Kidney (tissue), 14 donors: Measurements from ENCODE around the gene SLC46A3. TPM values are rescaled to one million over a fixed set of nuclear protein-coding genes. Genes with fewer than 3 reads are reported as not detected.

ENCODE experiments used
- DNase-seq, 5 donors: peaks; one replicate each; pipeline ENCODE4 v3.0.0-alpha.2; 2013 to 2020
- FAIRE-seq: peaks from 2 replicates; lab custom pipeline; 2012; peaks lifted over from hg19 to GRCh38; lab: Jason Lieb, UNC
- H3K27ac ChIP-seq, 2 donors: one replicate each; pipeline ENCODE4 v1.7.0; 2013; ENCODE audit warnings: low read depth in 2 of 2, low read length in 2 of 2, inconsistent platforms in 1 of 2
- H3K27me3 ChIP-seq: one replicate; pipeline ENCODE4 v1.7.1; 2013; ENCODE audit warnings: low read length, inconsistent platforms; ENCODE audit not compliant: control insufficient read depth, insufficient read depth
- H3K36me3 ChIP-seq, 3 donors: one replicate each; pipeline versions ENCODE4 v1.7.0 to v1.7.1; 2013; ENCODE audit warnings: low read length in 3 of 3, control low read depth in 1 of 3, inconsistent platforms in 1 of 3; ENCODE audit not compliant: insufficient read depth in 3 of 3, control insufficient read depth in 2 of 3
- H3K4me1 ChIP-seq, 3 donors: one replicate each; pipeline versions ENCODE4 v1.7.0 to v1.7.1; 2013; ENCODE audit warnings: low read length in 3 of 3, inconsistent platforms in 1 of 3, low read depth in 1 of 3; ENCODE audit not compliant: control insufficient read depth in 2 of 3, insufficient read depth in 2 of 3
- H3K4me3 ChIP-seq, 3 donors: one replicate each; pipeline versions ENCODE4 v1.7.0 to v1.8.1; 2013; ENCODE audit warnings: low read length in 3 of 3, control low read depth in 1 of 3, inconsistent platforms in 1 of 3
- H3K9ac ChIP-seq, 3 donors: one replicate each; pipeline versions ENCODE4 v1.7.0 to v1.7.1; 2013; ENCODE audit warnings: low read length in 3 of 3, control low read depth in 1 of 3, inconsistent platforms in 1 of 3
- H3K9me3 ChIP-seq, 3 donors: one replicate each; pipeline versions ENCODE4 v1.7.0 to v1.7.1; 2013; ENCODE audit warnings: low read length in 3 of 3, control low read depth in 1 of 3, inconsistent platforms in 1 of 3; ENCODE audit not compliant: control insufficient read depth in 2 of 3, insufficient read depth in 1 of 3
- CTCF ChIP-seq: IDR thresholded peaks from 3 replicates; pipeline ENCODE4 v1.5.1; 2012; ENCODE audit warnings: mild to moderate bottlenecking, moderate library complexity, borderline replicate concordance; ENCODE audit not compliant: insufficient read depth; ENCODE audit errors: extremely low read depth
- intact Hi-C: fragments of 100-400 bp; cut with DNase I; formaldehyde crosslinking; loops from one replicate; pipeline ENCODE4 v1.11.1; 2022
- polyA plus RNA-seq: library from polyadenylated mRNA; stranded (reverse); fragments of 350-450 nt; fragmentation: Illumina TruSeq; extraction: RNeasy Lipid Tissue Mini Kit (QIAGEN cat#74804); gene quantifications from one replicate; pipeline ENCODE4 v1.2.3, GENCODE V29; 2014; ENCODE audit warnings: low read depth, low replicate concordance; ENCODE audit not compliant: insufficient read depth
- total RNA-seq: library from RNA; stranded (reverse); fragmentation: NEBNext Ultra II Directional; extraction: Animal tissue kit (Norgen Biotek cat#: 25700); gene quantifications from one replicate; pipeline ENCODE4 v1.2.1, GENCODE V29; 2021
- donor health status: control.
- donor health status: control.
- donor health status: control.
- donor health status: control.
- donor health status: control.
- donor health status: DM: yes; HTN: yes; CAD: no.
- donor health status: Normal renal cell carcinoma (clear cell type).

Gene SLC46A3
- total and polyA plus RNA-seq, 2 donors from 2014 or later, result 16.7 to 30.0 TPM

GRCh38 chr13:28729541-28729940, 10.8 kb upstream of the SLC46A3 start:
- Histone ChIP-seq H3K36me3 (no peaks in the 10 kb centered on the region), H3K27ac (no peak overlapping the region), H3K27me3 (no peaks in the 10 kb centered on the region), H3K4me3 (no peak overlapping the region), H3K4me1 (no peaks in the 10 kb centered on the region), H3K9me3 (no peaks in the 10 kb centered on the region), H3K9ac (no peak overlapping the region)
- no peak for FAIRE-seq
- intact Hi-C loops, result no loop called here
- no peak for TF ChIP-seq CTCF
- DNase-seq, result no peak

GRCh38 chr13:28728642-28729041, 9.9 kb upstream of the SLC46A3 start:
- H3K9me3 ChIP-seq, result no peaks in the 10 kb centered on the region
- no peaks in the 10 kb centered on the region for H3K36me3 ChIP-seq
- H3K9ac ChIP-seq, result no peak overlapping the region
- TF ChIP-seq CTCF, result no peak
- intact Hi-C loops, result no loop called here
- no peaks in the 10 kb centered on the region for H3K4me1 ChIP-seq
- FAIRE-seq (no peak), DNase-seq (no peak)
- no peak overlapping the region for H3K4me3 ChIP-seq
- H3K27me3 ChIP-seq, result no peaks in the 10 kb centered on the region
- no peak overlapping the region for H3K27ac ChIP-seq

GRCh38 chr13:28725046-28725610, 6.4 kb upstream of the SLC46A3 start:
- Histone ChIP-seq H3K4me1 (no peaks in the 10 kb centered on the region), H3K4me3 (no peak overlapping the region), H3K36me3 (no peaks in the 10 kb centered on the region), H3K27ac (no peak overlapping the region), H3K27me3 (no peaks in the 10 kb centered on the region), H3K9me3 (no peaks in the 10 kb centered on the region), H3K9ac (no peak overlapping the region)
- intact Hi-C loops, result no loop called here
- FAIRE-seq (no peak), DNase-seq (no peak)
- no peak for TF ChIP-seq CTCF

GRCh38 chr13:28723806-28724205, 5.0 kb upstream of the SLC46A3 start:
- TF ChIP-seq CTCF, result no peak
- FAIRE-seq (no peak), DNase-seq (peak in 1 of 5 donors; percentile 72)
- H3K27me3 ChIP-seq, result no peaks in the 10 kb centered on the region
- no peak overlapping the region for H3K4me3 ChIP-seq
- no peaks in the 10 kb centered on the region for H3K36me3 ChIP-seq
- H3K9ac ChIP-seq, result no peak overlapping the region
- intact Hi-C loops, result no loop called here
- H3K27ac ChIP-seq, result no peak overlapping the region
- H3K9me3 ChIP-seq, result no peaks in the 10 kb centered on the region
- H3K4me1 ChIP-seq, result peaks cover 0 to 5% (median 3%) of the 10 kb centered on the region in 3 donors
